OCI-LY1 (cell line): ENCODE results near the gene PSMA2.

ENCODE experiments used
- EZH2 ChIP-seq: fragments of 200-600 bp; sonication (generic), shearing (Covaris generic); IDR thresholded peaks from 2 replicates; pipeline ENCODE4 v1.8.0; 2017; ENCODE audit warnings: borderline replicate concordance, mixed run types, mild to moderate bottlenecking, antibody characterized with exemption, low read length, moderate library complexity, mixed read lengths
- TF ChIP-seq, protein P1 (sequence below): fragments of 200-600 bp; sonication (generic), shearing (Covaris generic); IDR thresholded peaks from 2 replicates; pipeline ENCODE4 v1.5.1; 2017; ENCODE audit warnings: mild to moderate bottlenecking, antibody characterized with exemption, low read length, moderate library complexity, mixed read lengths

DNA sequence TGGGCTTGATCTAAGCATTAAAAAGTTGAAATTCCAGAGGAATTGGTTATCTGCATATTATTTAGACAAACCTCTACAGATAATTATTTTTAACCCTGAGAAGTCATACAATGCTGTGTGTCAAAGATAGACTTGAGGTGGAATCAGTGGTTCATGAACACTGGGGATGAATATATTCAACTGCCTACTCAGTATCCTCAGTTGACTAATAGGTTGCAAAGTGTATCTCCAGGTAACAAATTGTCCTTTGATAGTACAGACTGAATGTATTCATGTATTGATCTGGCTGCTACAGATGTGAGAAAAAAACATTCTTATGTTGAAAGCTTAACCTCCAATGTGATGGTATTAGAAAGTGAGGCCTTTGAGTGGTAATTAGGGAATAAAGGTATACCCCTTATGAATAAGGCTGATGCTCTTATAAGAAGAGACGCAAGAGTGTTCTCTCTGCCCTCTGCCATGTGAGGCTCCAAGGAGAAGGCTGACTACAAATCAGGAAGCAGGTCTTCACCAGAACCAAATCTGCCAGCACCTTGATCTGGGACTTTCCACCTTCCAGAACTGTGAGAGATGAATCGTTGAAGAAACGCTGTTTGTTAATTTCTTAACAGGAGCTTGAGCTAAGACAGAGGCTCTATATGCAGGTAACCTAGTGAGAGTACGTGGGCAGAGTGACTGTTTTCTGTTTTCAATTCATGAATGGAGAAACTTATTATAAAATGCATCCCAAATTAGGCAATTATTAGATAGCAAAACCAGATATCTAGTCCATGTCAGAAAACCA, 7.7 kb upstream of the PSMA2 start:
- TF ChIP-seq, protein P1, sequence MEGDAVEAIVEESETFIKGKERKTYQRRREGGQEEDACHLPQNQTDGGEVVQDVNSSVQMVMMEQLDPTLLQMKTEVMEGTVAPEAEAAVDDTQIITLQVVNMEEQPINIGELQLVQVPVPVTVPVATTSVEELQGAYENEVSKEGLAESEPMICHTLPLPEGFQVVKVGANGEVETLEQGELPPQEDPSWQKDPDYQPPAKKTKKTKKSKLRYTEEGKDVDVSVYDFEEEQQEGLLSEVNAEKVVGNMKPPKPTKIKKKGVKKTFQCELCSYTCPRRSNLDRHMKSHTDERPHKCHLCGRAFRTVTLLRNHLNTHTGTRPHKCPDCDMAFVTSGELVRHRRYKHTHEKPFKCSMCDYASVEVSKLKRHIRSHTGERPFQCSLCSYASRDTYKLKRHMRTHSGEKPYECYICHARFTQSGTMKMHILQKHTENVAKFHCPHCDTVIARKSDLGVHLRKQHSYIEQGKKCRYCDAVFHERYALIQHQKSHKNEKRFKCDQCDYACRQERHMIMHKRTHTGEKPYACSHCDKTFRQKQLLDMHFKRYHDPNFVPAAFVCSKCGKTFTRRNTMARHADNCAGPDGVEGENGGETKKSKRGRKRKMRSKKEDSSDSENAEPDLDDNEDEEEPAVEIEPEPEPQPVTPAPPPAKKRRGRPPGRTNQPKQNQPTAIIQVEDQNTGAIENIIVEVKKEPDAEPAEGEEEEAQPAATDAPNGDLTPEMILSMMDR, result no peak
- TF ChIP-seq EZH2, result no peak
